ENCODE data around the gene CAMK1G.

DNA sequence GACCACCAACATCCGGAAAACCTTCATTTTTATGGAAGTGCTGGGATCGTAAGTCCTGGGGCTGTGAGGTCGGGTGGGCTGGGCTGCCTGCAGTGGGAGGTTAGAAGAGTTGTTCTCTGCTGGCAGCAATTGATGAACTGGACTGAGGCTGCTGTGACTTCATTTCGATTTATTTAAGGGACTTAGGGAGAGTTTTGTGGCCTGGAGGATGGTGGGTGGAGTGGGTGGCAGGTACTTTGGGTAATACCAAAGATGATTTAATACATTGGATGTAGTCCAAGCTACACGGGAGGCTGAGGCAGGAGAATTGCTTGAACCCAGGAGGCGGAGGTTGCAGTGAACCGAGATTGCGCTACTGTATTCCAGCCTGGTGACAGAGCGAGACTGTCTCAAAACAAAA, 11.5 kb downstream of the CAMK1G start:
- TF ChIP-seq POLR2A (IDR thresholded peaks at IDR 0.05; ENCODE audit: low read depth, low read length) (no peak), TAF1 (IDR thresholded peaks at IDR 0.05; ENCODE audit: borderline replicate concordance, low read depth, low read length) (no peak)
